SK-N-SH (cell line): ENCODE measurements around the gene DGKI. TPM values are rescaled to one million over a fixed set of nuclear protein-coding genes. Genes with fewer than 3 reads are reported as not detected.

Experiments used
- CTCF ChIA-PET: fragments of 300-600, 350-600 bp; formaldehyde crosslinking; extraction: SDS; loops from one replicate; lab custom pipeline; 2021; lab: Yijun Ruan, JAX
- POLR2A ChIA-PET: fragments of 350-600 bp; sonication (Branson Sonifier 250); formaldehyde crosslinking; extraction: SDS; loops from one replicate; lab custom pipeline; 2020; ENCODE audit warnings: antibody characterized with exemption, inconsistent platforms; lab: Yijun Ruan, JAX
- DNase-seq: peaks from one replicate; pipeline ENCODE4 v3.0.0; 2012
- H2AFZ ChIP-seq: fragments of 200-600 bp; sonication (generic); 2 replicates; pipeline ENCODE4 v1.8.1; 2016; ENCODE audit warnings: antibody characterized with exemption, mild to moderate bottlenecking, low read depth
- H3F3A ChIP-seq: fragments of 200-600 bp; sonication (generic); replicated peaks from 2 replicates; pipeline ENCODE3; 2016; ENCODE audit warnings: antibody characterized with exemption, mild to moderate bottlenecking; ENCODE audit not compliant: insufficient read depth
- H3K27ac ChIP-seq, 2 experiments: fragments of 200-500 bp in 1 of 2; fragments of 200-600 bp in 1 of 2; sonication (Bioruptor generic) in 1 of 2; sonication (generic), shearing (Covaris generic) in 1 of 2; 2 replicates each; pipeline versions ENCODE4 v1.5.1 to v1.6.1; 2014 to 2016; ENCODE audit warnings: low read depth in 2 of 2, inconsistent platforms in 1 of 2, low read length in 1 of 2, mild to moderate bottlenecking in 1 of 2, mixed read lengths in 1 of 2
- H3K27me3 ChIP-seq: fragments of 200-600 bp; sonication (generic), shearing (Covaris generic); 2 replicates; pipeline ENCODE4 v1.6.1; 2016; ENCODE audit warnings: mixed run types; ENCODE audit not compliant: insufficient read depth
- H3K36me3 ChIP-seq, 2 experiments: fragments of 200-500 bp in 1 of 2; fragments of 200-600 bp in 1 of 2; sonication (Bioruptor generic) in 1 of 2; sonication (generic) in 1 of 2; replicated peaks in 1 of 2; 2 replicates each; pipeline versions ENCODE3 to v1.5.1; 2014 to 2016; ENCODE audit warnings: low read length in 1 of 2, mild to moderate bottlenecking in 1 of 2; ENCODE audit not compliant: insufficient read depth in 2 of 2, control insufficient read depth in 1 of 2
- H3K4me1 ChIP-seq, 2 experiments: fragments of 200-500 bp in 1 of 2; fragments of 200-600 bp in 1 of 2; sonication (Bioruptor generic) in 1 of 2; sonication (generic), shearing (Covaris generic) in 1 of 2; 2 replicates each; pipeline versions ENCODE4 v1.5.1 to v1.6.1; 2014 to 2016; ENCODE audit warnings: low read depth in 1 of 2, low read length in 1 of 2, mixed run types in 1 of 2; ENCODE audit not compliant: insufficient read depth in 2 of 2, control insufficient read depth in 1 of 2
- H3K4me2 ChIP-seq: fragments of 200-600 bp; sonication (generic), shearing (Covaris generic); 2 replicates; pipeline ENCODE4 v1.6.1; 2017; ENCODE audit warnings: mixed run types
- H3K4me3 ChIP-seq, 2 experiments: fragments of 200-500 bp in 1 of 2; fragments of 200-600 bp in 1 of 2; sonication (Bioruptor generic) in 1 of 2; sonication (generic), shearing (Covaris generic) in 1 of 2; 2 replicates each; pipeline versions ENCODE4 v1.5.1 to v1.8.1; 2014 to 2016; ENCODE audit warnings: low read depth in 2 of 2, inconsistent platforms in 1 of 2, low read length in 1 of 2, mild to moderate bottlenecking in 1 of 2, mixed read lengths in 1 of 2, moderate library complexity in 1 of 2
- H3K79me2 ChIP-seq: fragments of 200-600 bp; sonication (generic); 2 replicates; pipeline ENCODE4 v1.8.1; 2017; ENCODE audit warnings: mild to moderate bottlenecking; ENCODE audit not compliant: insufficient read depth
- H3K9ac ChIP-seq: fragments of 200-600 bp; sonication (generic); 2 replicates; pipeline ENCODE4 v1.6.1; 2017; ENCODE audit warnings: mixed run types
- H3K9me2 ChIP-seq: fragments of 200-600 bp; sonication (generic); 2 replicates; pipeline ENCODE4 v1.6.1; 2017; ENCODE audit warnings: mixed run types
- H3K9me3 ChIP-seq: fragments of 200-600 bp; sonication (generic); 2 replicates; pipeline ENCODE4 v1.6.1; 2017; ENCODE audit warnings: mixed run types, mild to moderate bottlenecking, moderate library complexity
- H4K20me1 ChIP-seq: fragments of 200-600 bp; sonication (generic); 2 replicates; pipeline ENCODE4 v1.6.1; 2017; ENCODE audit warnings: mild to moderate bottlenecking, mixed run types; ENCODE audit not compliant: insufficient read depth
- CHD2 ChIP-seq: fragments of 150-350 bp; IDR thresholded peaks from 2 replicates; pipeline ENCODE4 v1.6.1; 2018; ENCODE audit warnings: low read length; ENCODE audit not compliant: partially characterized antibody
- EZH2phosphoT487 ChIP-seq: fragments of 200-600 bp; sonication (generic); IDR thresholded peaks from 2 replicates; pipeline ENCODE4 v1.6.1; 2017; ENCODE audit warnings: low read depth, mixed run types, mild to moderate bottlenecking, antibody characterized with exemption, moderate library complexity, borderline replicate concordance
- FOXJ3 ChIP-seq: sonication (generic); formaldehyde crosslinking; IDR thresholded peaks from 2 replicates; pipeline ENCODE4 v1.5.1; 2020; ENCODE audit warnings: mild to moderate bottlenecking, missing genetic modification reagents
- JUND ChIP-seq: IDR thresholded peaks from 2 replicates; pipeline ENCODE4 v1.4.0; 2012
- MAX ChIP-seq: IDR thresholded peaks from 2 replicates; pipeline ENCODE4 v1.4.0; 2012; ENCODE audit warnings: low read depth
- MEF2A ChIP-seq: IDR thresholded peaks from 2 replicates; pipeline ENCODE4 v1.4.0; 2012; ENCODE audit warnings: low read depth, borderline replicate concordance
- MXI1 ChIP-seq: IDR thresholded peaks from 2 replicates; pipeline ENCODE4 v1.6.1; 2012; ENCODE audit warnings: mild to moderate bottlenecking, low read depth, low read length, improper control_type of control experiment
- RAD21 ChIP-seq: IDR thresholded peaks from 2 replicates; pipeline ENCODE4 v1.6.1; 2012; ENCODE audit warnings: mild to moderate bottlenecking, low read length
- RFX5 ChIP-seq: IDR thresholded peaks from 2 replicates; pipeline ENCODE4 v1.6.1; 2012; ENCODE audit warnings: mild to moderate bottlenecking, improper control_type of control experiment, low read length
- USF1 ChIP-seq: IDR thresholded peaks from 2 replicates; pipeline ENCODE4 v1.4.0; 2012; ENCODE audit warnings: low read depth, borderline replicate concordance
- ZBTB33 ChIP-seq: IDR thresholded peaks from 2 replicates; pipeline ENCODE4 v1.4.0; 2012; ENCODE audit warnings: low read depth, borderline replicate concordance
- WGBS: methylation state at CpG from one replicate; pipeline ENCODE4 v1.1.6; 2017; ENCODE audit warnings: low lambda C conversion rate; 5-methylcytosine and 5-hydroxymethylcytosine counted together
- polyA plus RNA-seq, 3 experiments: library from polyadenylated mRNA; depleted of rRNA; stranded (reverse); fragments of >200 nt; gene quantifications; 2 replicates each; pipeline ENCODE4 v1.2.3, GENCODE V29; 2012

DGKI gene
- polyA plus RNA-seq, 1 of the 3 experiments (the other 2 are of a cell fraction): 1.3 TPM

- H3K9me2 ChIP-seq: no peaks in the 10 kb centered on the region
- no peaks in the 10 kb centered on the region for H4K20me1 ChIP-seq
- H3K27ac ChIP-seq: no peak overlapping the region
- H3K4me2 ChIP-seq: no peak overlapping the region
- peaks cover 53 to 83% of the 10 kb centered on the region in 2 experiments for H3K36me3 ChIP-seq
- no peak for DNase-seq
- no peak overlapping the region for H3K9ac ChIP-seq
- TF ChIP-seq EZH2phosphoT487 (no peak), CHD2 (no peak), USF1 (no peak), ZBTB33 (no peak), MAX (no peak), MXI1 (no peak), RFX5 (no peak), RAD21 (no peak), FOXJ3 (CRISPR knock-in tag) (no peak)
- H3K9me3 ChIP-seq: no peaks in the 10 kb centered on the region
- H2AFZ ChIP-seq: no peak overlapping the region
- H3F3A ChIP-seq: peaks cover 12% of the 10 kb centered on the region
- no peaks in the 10 kb centered on the region for H3K27me3 ChIP-seq
- H3K4me1 ChIP-seq: no peaks in the 10 kb centered on the region
- POLR2A ChIA-PET: no interaction called here
- H3K4me3 ChIP-seq: no peak overlapping the region
- CTCF ChIA-PET: interaction anchor here (1.1 to 3.6 kb wide), 4 partner anchors 11 to 207 kb away, joined by 3 to 10 read pairs (median 6); no protein-coding TSS in a partner anchor
- WGBS: 94% methylated on average over 2 of the region's 2 CpGs
- H3K79me2 ChIP-seq: no peaks in the 10 kb centered on the region
Measured at GRCh38 chr7:137862964-137863363, 16.2 kb upstream of the DGKI start.

- no peak overlapping the region for H2AFZ ChIP-seq
- H3K9ac ChIP-seq: no peak overlapping the region
- H3K27me3 ChIP-seq: no peaks in the 10 kb centered on the region
- no peaks in the 10 kb centered on the region for H3K9me3 ChIP-seq
- H4K20me1 ChIP-seq: no peaks in the 10 kb centered on the region
- H3K4me1 ChIP-seq: no peaks in the 10 kb centered on the region
- POLR2A ChIA-PET: no interaction called here
- H3K9me2 ChIP-seq: no peaks in the 10 kb centered on the region
- no peaks in the 10 kb centered on the region for H3K79me2 ChIP-seq
- H3K4me2 ChIP-seq: no peak overlapping the region
- CTCF ChIA-PET: interaction anchor here (1.1 to 3.6 kb wide), 3 partner anchors 11 to 206 kb away, joined by 3 to 10 read pairs (median 6); no protein-coding TSS in a partner anchor
- H3K27ac ChIP-seq: no peak overlapping the region
- H3K4me3 ChIP-seq: no peak overlapping the region
- no peak for DNase-seq
- 82% methylated on average over 4 of the region's 4 CpGs for WGBS
- no peak for TF ChIP-seq USF1
- TF ChIP-seq MEF2A: no peak
- no peak for TF ChIP-seq JUND
- peaks cover 12% of the 10 kb centered on the region for H3F3A ChIP-seq
- H3K36me3 ChIP-seq: peaks cover 48 to 77% of the 10 kb centered on the region in 2 experiments
Measured at GRCh38 chr7:137862358-137862757, 15.6 kb upstream of the DGKI start.
